CD14-positive monocyte (primary cell): ENCODE data around the gene RBM7. TPM values are rescaled to one million over a fixed set of nuclear protein-coding genes. Genes with fewer than 3 reads are reported as not detected.
A peak's percentile ranks its signal among the peaks of the same experiment; 100 is the strongest.

Experiments used
- DNase-seq, 3 donors: peaks; one replicate each; pipeline ENCODE4 v3.0.0-alpha.2; 2011 to 2022
- H2AFZ ChIP-seq: 2 replicates; pipeline ENCODE4 v1.6.0; 2012; ENCODE audit warnings: mild to moderate bottlenecking, low read depth, low read length, inconsistent platforms; ENCODE audit not compliant: insufficient read depth, poor library complexity, severe bottlenecking
- H3K27ac ChIP-seq, 2 donors: 1 replicate in 1 of 2; 2 replicates in 1 of 2; pipeline ENCODE4 v1.5.1; 2012 to 2013; ENCODE audit warnings: low read length in 2 of 2, control low read depth in 1 of 2, inconsistent platforms in 1 of 2, low read depth in 1 of 2, mild to moderate bottlenecking in 1 of 2
- H3K27me3 ChIP-seq, 2 donors: one replicate each; pipeline versions ENCODE4 v1.6.0 to v1.6.1; 2011 to 2013; ENCODE audit warnings: low read length in 2 of 2; ENCODE audit not compliant: control insufficient read depth in 2 of 2, insufficient read depth in 2 of 2
- H3K36me3 ChIP-seq, 2 donors: replicated peaks in 1 of 2; 1 replicate in 1 of 2; 2 replicates in 1 of 2; pipeline versions ENCODE4 v1.5.1 to v1.6.1; 2012 to 2013; ENCODE audit warnings: low read length in 2 of 2, control low read depth in 1 of 2, inconsistent platforms in 1 of 2, mild to moderate bottlenecking in 1 of 2; ENCODE audit not compliant: insufficient read depth in 2 of 2, control insufficient read depth in 1 of 2
- H3K4me1 ChIP-seq, 2 donors: 1 replicate in 1 of 2; 2 replicates in 1 of 2; pipeline versions ENCODE4 v1.5.1 to v1.6.1; 2012 to 2013; ENCODE audit warnings: low read length in 2 of 2, control low read depth in 1 of 2, inconsistent platforms in 1 of 2, mild to moderate bottlenecking in 1 of 2, moderate library complexity in 1 of 2; ENCODE audit not compliant: insufficient read depth in 2 of 2, control insufficient read depth in 1 of 2
- H3K4me2 ChIP-seq: replicated peaks from 2 replicates; pipeline ENCODE3; 2012; ENCODE audit warnings: low read length, moderate library complexity, mild to moderate bottlenecking; ENCODE audit not compliant: poor library complexity, severe bottlenecking; ENCODE audit errors: extremely low read depth
- H3K4me3 ChIP-seq, 3 experiments: fragments of 200-600 bp in 1 of 3; sonication (generic) in 1 of 3; replicated peaks in 1 of 3; 1 replicate in 2 of 3; 2 replicates in 1 of 3; pipeline ENCODE4 v1.5.1; 2011 to 2013; ENCODE audit warnings: low read length in 3 of 3, mild to moderate bottlenecking in 3 of 3, control low read depth in 2 of 3, low read depth in 2 of 3, inconsistent platforms in 1 of 3, moderate library complexity in 1 of 3
- H3K79me2 ChIP-seq: 2 replicates; pipeline ENCODE4 v1.6.0; 2012; ENCODE audit warnings: mild to moderate bottlenecking, control low read depth, inconsistent platforms, low read length, moderate library complexity; ENCODE audit not compliant: insufficient read depth
- H3K9ac ChIP-seq: 2 replicates; pipeline ENCODE4 v1.6.0; 2017; ENCODE audit warnings: low read length, mild to moderate bottlenecking; ENCODE audit not compliant: insufficient read depth, poor library complexity, severe bottlenecking
- H3K9me3 ChIP-seq, 2 donors: replicated peaks in 1 of 2; 1 replicate in 1 of 2; 2 replicates in 1 of 2; pipeline versions ENCODE4 v1.5.1 to v1.6.1; 2012 to 2013; ENCODE audit warnings: low read length in 2 of 2, control low read depth in 1 of 2; ENCODE audit not compliant: control insufficient read depth in 1 of 2, insufficient read depth in 1 of 2
- H4K20me1 ChIP-seq: 2 replicates; pipeline ENCODE4 v1.6.0; 2012; ENCODE audit warnings: mild to moderate bottlenecking, low read length, control low read depth, moderate library complexity; ENCODE audit not compliant: insufficient read depth
- H3K27ac Mint-ChIP-seq, 7 donors: one replicate each; pipeline ENCODE4 v1.8.0; 2020; ENCODE audit warnings: mild to moderate bottlenecking in 7 of 7, mixed read lengths in 7 of 7, moderate library complexity in 6 of 7, inconsistent platforms in 2 of 7
- H3K27me3 Mint-ChIP-seq, 3 donors: one replicate each; pipeline ENCODE4 v1.8.0; 2021 to 2022; ENCODE audit warnings: low read depth in 3 of 3, mild to moderate bottlenecking in 3 of 3, mixed read lengths in 3 of 3, moderate library complexity in 3 of 3, inconsistent platforms in 1 of 3
- H3K36me3 Mint-ChIP-seq, 2 donors: one replicate each; pipeline ENCODE4 v1.8.0; 2020; ENCODE audit warnings: mixed read lengths in 2 of 2, inconsistent platforms in 1 of 2, mild to moderate bottlenecking in 1 of 2
- H3K4me1 Mint-ChIP-seq: one replicate; pipeline ENCODE4 v1.8.0; 2020; ENCODE audit warnings: mild to moderate bottlenecking, mixed read lengths
- H3K4me3 Mint-ChIP-seq, 2 donors: one replicate each; pipeline ENCODE4 v1.8.0; 2020; ENCODE audit warnings: mild to moderate bottlenecking in 2 of 2, mixed read lengths in 2 of 2, moderate library complexity in 1 of 2
- H3K9me3 Mint-ChIP-seq, 7 donors: one replicate each; pipeline ENCODE4 v1.8.0; 2020 to 2022; ENCODE audit warnings: mixed read lengths in 7 of 7, mild to moderate bottlenecking in 6 of 7, moderate library complexity in 6 of 7, inconsistent platforms in 2 of 7
- WGBS: methylation state at CpG from one replicate; pipeline ENCODE4 v1.1.5; 2013; ENCODE audit warnings: missing lambda C conversion rate; ENCODE audit not compliant: insufficient coverage; 5-methylcytosine and 5-hydroxymethylcytosine counted together
- intact Hi-C, 2 donors: fragments of 100-400 bp; cut with micrococcal nuclease; formaldehyde crosslinking; loops; one replicate each; pipeline versions ENCODE4 v1.15.0 to v1.15.1; 2023
- polyA plus RNA-seq, 3 donors: library from polyadenylated mRNA; depleted of rRNA in 1 of 3; unstranded in 2 of 3; stranded (reverse) in 1 of 3; fragments of 300-500 nt in 2 of 3; fragments of >200 nt in 1 of 3; fragmentation: Illumina TruSeq in 2 of 3; gene quantifications; 1 replicate in 2 of 3; 2 replicates in 1 of 3; pipeline ENCODE4 v1.2.3, GENCODE V29; 2012 to 2021
- TF ChIP-seq, protein P1 (sequence below): fragments of 200-600 bp; IDR thresholded peaks from one replicate; pipeline ENCODE4 v1.8.0; 2022; ENCODE audit warnings: antibody characterized with exemption, mild to moderate bottlenecking

Gene RBM7
- polyA plus RNA-seq, 3 donors = 27.3 to 36.3 (median 32.4) TPM

DNA sequence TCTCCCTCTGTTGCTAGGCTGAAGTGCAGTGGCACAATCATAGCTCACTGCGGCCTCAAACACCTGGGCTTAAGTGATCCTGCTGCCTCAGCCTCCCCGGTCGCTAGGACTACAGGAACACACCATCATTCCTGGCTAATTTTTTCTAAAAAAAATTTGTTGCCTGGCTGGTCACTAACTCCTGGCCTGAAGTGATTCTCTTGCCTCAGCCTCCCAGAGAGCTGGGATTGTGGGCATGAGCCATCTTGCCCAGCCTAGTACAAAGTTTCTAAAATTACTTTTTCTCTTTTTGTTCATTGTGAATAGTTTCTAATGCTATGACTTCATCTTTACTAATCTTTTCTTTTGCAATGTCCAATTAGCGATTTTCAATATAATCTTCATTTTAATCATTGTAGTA is 12.5 kb downstream of the RBM7 start:
- Histone ChIP-seq H3K4me3 (no peak overlapping the region), H3K79me2 (no peaks in the 10 kb centered on the region), H3K4me2 (no peak overlapping the region), H3K9me3 (no peaks in the 10 kb centered on the region), H3K4me1 (no peaks in the 10 kb centered on the region), H2AFZ (no peak overlapping the region), H4K20me1 (no peaks in the 10 kb centered on the region), H3K36me3 (peaks cover 22 to 54% of the 10 kb centered on the region in 2 donors), H3K9ac (no peak overlapping the region), H3K27ac (no peak overlapping the region), H3K27me3 (no peaks in the 10 kb centered on the region)
- Mint-ChIP-seq H3K4me1 (peaks cover 2% of the 10 kb centered on the region), H3K27me3 (peaks cover 0 to 2% (median 0%) of the 10 kb centered on the region in 3 donors), H3K9me3 (no peaks in the 10 kb centered on the region), H3K4me3 (no peak overlapping the region), H3K27ac (no peak overlapping the region), H3K36me3 (peaks cover 25 to 51% of the 10 kb centered on the region in 2 donors)
- 100% methylated on average over 3 of the region's 4 CpGs for WGBS
- TF ChIP-seq, protein P1, sequence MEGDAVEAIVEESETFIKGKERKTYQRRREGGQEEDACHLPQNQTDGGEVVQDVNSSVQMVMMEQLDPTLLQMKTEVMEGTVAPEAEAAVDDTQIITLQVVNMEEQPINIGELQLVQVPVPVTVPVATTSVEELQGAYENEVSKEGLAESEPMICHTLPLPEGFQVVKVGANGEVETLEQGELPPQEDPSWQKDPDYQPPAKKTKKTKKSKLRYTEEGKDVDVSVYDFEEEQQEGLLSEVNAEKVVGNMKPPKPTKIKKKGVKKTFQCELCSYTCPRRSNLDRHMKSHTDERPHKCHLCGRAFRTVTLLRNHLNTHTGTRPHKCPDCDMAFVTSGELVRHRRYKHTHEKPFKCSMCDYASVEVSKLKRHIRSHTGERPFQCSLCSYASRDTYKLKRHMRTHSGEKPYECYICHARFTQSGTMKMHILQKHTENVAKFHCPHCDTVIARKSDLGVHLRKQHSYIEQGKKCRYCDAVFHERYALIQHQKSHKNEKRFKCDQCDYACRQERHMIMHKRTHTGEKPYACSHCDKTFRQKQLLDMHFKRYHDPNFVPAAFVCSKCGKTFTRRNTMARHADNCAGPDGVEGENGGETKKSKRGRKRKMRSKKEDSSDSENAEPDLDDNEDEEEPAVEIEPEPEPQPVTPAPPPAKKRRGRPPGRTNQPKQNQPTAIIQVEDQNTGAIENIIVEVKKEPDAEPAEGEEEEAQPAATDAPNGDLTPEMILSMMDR = no peak
- no peak for DNase-seq
- intact Hi-C loops = no loop called here

DNA sequence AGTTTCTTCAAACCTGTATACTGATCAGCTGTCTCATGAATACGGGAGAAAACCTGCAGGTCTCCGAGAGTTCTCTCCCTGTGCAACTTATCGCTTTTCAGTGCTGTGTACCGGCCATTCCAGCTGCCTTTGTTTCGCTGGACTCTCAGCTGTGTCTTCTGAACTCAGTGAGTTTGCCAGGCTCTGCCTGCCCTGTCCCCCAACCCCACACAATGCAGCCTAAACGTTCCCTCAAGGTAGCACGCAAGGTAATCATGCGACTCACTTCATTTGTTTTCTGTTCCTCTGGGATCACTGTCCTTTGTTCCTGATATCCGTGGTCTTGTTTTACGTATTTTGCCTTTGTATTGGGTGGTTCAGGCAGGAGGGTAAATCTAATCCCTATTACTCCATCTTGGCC is 13.5 kb downstream of the RBM7 start:
- H3K27me3 Mint-ChIP-seq = peaks cover 0 to 4% (median 0%) of the 10 kb centered on the region in 3 donors
- Histone ChIP-seq H3K9me3 (no peaks in the 10 kb centered on the region), H3K4me1 (no peaks in the 10 kb centered on the region), H3K4me3 (no peak overlapping the region), H2AFZ (no peak overlapping the region), H3K79me2 (no peaks in the 10 kb centered on the region), H3K9ac (no peak overlapping the region), H4K20me1 (no peaks in the 10 kb centered on the region), H3K4me2 (no peak overlapping the region), H3K36me3 (peaks cover 14 to 44% of the 10 kb centered on the region in 2 donors), H3K27ac (no peak overlapping the region), H3K27me3 (no peaks in the 10 kb centered on the region)
- H3K4me3 Mint-ChIP-seq = no peak overlapping the region
- TF ChIP-seq, protein P1 = no peak
- H3K4me1 Mint-ChIP-seq = peaks cover 2% of the 10 kb centered on the region
- no peaks in the 10 kb centered on the region for H3K9me3 Mint-ChIP-seq
- H3K36me3 Mint-ChIP-seq = peaks cover 20 to 46% of the 10 kb centered on the region in 2 donors
- H3K27ac Mint-ChIP-seq = peak overlapping the region in 1 of 7 donors; percentile 19
- 100% methylated on average over 7 of the region's 10 CpGs for WGBS
- intact Hi-C loops = no loop called here
- no peak for DNase-seq
